Thyroid gland (tissue), 4 donors: ENCODE results near the gene DLG2.

Source experiments
- POLR2A ChIP-seq, 2 donors: fragments of 450-650 bp; IDR thresholded peaks; one replicate each; pipeline ENCODE4 v1.6.1; 2017; ENCODE audit warnings: antibody characterized with exemption in 2 of 2, mild to moderate bottlenecking in 2 of 2, moderate library complexity in 1 of 2
- TF ChIP-seq, protein P1 (sequence below), 6 experiments: fragments of 200-600 bp in 3 of 6; fragments of 450-650 bp in 3 of 6; sonication (generic) in 3 of 6; IDR thresholded peaks; one replicate each; pipeline ENCODE4 v1.5.1; 2016 to 2019; ENCODE audit warnings: antibody characterized with exemption in 6 of 6, mild to moderate bottlenecking in 2 of 6, inconsistent platforms in 1 of 6, moderate library complexity in 1 of 6

DNA sequence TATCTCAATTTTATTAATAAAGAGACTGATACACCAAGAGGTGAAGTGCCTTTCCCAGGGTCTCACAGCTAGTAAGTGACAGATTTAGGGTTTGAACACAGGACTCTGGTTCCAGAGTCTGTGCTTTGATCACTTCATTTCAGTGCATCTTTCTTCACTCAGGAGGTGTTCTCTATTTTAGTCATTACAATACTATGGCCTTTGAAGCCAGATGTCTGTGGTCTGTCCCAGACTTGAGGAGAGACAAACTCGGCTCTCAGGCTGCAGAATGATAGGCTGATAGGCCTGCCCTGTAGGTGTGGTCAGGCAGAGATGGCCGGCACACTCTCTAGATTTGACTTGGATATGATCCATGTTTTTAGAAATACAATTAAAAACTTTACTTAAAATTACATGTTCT lies 1862.5 kb downstream of the DLG2 start:
- TF ChIP-seq, protein P1, sequence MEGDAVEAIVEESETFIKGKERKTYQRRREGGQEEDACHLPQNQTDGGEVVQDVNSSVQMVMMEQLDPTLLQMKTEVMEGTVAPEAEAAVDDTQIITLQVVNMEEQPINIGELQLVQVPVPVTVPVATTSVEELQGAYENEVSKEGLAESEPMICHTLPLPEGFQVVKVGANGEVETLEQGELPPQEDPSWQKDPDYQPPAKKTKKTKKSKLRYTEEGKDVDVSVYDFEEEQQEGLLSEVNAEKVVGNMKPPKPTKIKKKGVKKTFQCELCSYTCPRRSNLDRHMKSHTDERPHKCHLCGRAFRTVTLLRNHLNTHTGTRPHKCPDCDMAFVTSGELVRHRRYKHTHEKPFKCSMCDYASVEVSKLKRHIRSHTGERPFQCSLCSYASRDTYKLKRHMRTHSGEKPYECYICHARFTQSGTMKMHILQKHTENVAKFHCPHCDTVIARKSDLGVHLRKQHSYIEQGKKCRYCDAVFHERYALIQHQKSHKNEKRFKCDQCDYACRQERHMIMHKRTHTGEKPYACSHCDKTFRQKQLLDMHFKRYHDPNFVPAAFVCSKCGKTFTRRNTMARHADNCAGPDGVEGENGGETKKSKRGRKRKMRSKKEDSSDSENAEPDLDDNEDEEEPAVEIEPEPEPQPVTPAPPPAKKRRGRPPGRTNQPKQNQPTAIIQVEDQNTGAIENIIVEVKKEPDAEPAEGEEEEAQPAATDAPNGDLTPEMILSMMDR (IDR thresholded peaks at IDR 0.05), result no peak
- TF ChIP-seq POLR2A (IDR thresholded peaks at IDR 0.05), result no peak
